ENCODE results near the gene KLK15.
"Not testable (repeated sequence)": the region's sequence is repeated elsewhere in the genome, so short reads cannot be mapped to it uniquely, and the experiment has no call there.

Gene KLK15

DNA sequence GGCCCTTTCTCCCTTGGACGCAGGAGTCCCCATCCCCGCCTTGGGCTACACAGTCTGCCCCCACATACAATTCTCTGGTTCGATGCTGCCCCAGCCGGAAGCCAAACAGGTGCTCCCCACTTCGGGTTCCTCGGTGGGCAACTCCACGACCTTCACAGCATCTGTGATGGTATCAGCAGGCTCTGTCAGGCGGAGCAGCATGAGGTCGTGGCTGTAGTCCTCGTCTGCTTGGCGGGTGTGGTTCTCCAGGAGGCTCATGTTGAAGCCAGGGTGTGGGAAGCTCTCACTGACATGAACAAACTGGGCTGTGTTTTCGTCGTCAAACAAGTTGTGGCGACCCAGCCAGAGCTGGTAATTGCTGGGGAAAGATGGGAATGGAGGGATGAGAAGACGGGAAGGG is 13.3 kb downstream of the KLK15 start:
- no peak for DNase-seq

GRCh38 chr19:50819636-50820035 is 13.7 kb downstream of the KLK15 start:
- DNase-seq, result no peak

DNA sequence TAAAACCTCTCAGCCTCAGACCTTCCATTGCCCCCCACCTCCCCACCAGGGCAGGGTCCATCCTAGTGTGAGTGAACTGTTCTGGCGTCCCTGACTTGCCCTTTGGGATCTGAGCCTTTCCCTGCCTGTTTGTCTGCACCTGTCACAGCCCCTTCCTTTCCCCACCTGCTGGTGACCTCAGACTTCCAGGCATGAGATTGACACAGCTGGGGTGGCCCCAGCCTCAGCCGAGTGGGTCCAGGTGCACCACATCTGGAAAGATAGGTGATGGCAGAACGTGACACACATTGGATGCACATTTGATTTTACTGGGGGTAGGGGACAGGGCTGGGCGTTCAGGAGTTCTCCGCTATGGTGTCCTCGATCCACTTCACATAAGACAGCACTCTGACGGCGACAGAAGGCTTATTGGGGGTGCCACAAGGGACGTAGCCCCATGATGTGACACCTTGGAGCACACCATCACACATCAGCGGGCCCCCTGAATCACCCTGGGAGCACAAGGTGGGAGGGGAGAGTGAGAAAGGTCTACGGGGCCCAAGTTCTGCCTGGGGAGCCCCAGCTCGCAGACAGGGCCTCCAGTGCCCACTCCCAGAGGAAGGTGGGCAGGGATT is 14.4 kb downstream of the KLK15 start:
- no peak for DNase-seq

- DNase-seq, result peak; percentile 46
Measured at GRCh38 chr19:50817941-50818858, 15.2 kb downstream of the KLK15 start.

DNA sequence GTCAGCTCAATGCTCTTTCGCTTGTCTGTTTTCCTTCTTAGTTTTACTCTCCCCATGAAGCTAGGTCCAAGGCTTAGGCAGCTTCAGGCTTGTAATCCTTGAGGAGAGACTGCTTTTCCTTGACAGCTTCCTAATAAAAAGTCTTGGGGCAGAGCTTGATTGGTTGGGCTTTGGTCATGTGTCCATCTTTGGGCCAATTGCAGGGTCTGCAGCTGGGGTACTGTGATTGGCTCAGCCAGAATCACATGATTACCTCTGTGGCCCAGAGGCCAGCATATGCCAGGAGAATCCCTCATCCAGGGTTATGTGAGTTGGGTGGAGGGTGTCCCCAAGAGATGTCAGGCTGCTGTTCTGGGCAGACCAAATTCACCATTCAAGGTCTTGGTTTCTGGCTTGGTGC is 17.9 kb downstream of the KLK15 start:
- no peak for DNase-seq

DNA sequence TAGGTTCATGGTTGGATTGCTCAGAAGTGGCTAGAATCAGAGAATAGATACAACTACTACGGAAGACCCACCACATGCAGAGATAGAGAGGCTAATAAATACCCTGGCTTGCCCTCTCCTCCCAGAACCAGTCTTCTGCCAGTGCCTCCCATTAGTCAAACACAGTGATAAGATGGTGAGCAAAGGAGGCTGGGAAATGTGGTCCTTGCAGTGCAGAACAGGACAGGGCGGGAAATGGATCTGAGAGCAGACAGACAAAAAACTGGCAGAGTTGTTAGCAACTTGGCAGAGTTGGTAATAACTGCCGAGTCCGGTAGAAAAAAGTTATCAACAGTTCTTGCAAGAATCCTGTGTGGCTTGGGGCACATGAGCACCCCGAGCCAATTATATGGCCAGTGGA is 18.5 kb downstream of the KLK15 start:
- DNase-seq, result no peak

- DNase-seq, result no peak
Measured at GRCh38 chr19:50812474-50812873, 20.9 kb downstream of the KLK15 start.

GRCh38 chr19:50811622-50812238 is 21.6 kb downstream of the KLK15 start:
- not testable (repeated sequence) for DNase-seq

DNA sequence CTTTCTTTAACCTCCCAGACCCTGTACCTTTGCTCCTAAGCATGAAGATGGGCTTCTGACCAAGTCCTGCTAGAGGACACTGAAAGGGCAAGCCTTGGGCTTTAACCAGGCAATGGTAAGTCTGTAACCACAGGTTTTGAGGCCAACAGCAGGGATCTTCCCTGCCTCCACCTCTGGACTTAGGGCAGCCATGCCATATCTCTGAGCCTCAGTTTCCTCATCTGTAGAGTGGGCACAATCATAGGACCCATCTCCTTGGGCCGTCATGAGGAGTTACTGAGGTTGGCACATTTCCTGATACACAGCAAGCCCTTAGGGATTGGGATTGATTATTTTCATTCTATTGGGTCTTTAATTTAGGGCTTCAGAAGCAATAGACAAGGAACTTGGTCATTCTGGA is 24.5 kb downstream of the KLK15 start:
- DNase-seq, result no peak

DNA sequence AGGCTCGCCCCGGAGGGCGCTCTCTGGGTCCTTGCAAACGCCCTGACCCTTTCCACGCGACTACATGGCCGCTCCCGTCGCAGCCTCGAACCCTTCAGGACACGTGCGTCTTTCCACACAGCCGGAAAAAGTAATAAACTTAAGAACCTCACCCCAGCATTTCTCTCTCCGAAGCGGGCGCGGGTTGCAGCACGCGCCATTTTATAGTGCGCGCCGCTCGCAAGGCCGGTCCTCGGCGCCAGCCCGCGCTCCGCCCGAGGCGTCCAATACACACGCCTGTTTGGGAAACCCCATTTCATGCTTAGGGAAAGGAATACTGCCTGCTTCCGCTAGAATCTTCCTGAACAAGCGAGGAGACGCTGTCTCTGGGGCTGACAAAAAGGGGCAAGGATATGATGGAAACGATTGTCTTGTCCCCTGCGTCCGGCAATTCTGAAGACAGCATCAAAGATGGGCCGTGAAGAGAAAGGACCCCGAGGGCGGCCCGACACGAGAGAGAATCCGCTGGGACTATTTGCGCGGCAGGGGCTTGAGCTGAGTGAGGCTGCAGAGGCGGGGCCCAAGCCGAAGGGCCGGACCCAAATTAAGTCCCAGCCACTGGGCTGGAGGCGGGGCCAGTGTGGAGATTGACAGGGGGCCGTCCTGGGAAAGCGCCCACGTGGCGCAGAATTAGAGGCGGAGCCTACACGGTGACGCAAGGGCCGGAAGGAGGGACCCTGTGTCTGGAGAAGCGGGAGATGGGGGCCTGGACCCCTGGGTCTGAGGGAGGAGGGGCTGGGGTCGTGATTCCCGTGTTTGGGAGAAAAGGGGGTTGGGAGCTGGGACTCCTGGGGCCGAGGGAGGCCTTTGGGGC is 28.7 kb downstream of the KLK15 start:
- peak; percentile 99 for DNase-seq

DNA sequence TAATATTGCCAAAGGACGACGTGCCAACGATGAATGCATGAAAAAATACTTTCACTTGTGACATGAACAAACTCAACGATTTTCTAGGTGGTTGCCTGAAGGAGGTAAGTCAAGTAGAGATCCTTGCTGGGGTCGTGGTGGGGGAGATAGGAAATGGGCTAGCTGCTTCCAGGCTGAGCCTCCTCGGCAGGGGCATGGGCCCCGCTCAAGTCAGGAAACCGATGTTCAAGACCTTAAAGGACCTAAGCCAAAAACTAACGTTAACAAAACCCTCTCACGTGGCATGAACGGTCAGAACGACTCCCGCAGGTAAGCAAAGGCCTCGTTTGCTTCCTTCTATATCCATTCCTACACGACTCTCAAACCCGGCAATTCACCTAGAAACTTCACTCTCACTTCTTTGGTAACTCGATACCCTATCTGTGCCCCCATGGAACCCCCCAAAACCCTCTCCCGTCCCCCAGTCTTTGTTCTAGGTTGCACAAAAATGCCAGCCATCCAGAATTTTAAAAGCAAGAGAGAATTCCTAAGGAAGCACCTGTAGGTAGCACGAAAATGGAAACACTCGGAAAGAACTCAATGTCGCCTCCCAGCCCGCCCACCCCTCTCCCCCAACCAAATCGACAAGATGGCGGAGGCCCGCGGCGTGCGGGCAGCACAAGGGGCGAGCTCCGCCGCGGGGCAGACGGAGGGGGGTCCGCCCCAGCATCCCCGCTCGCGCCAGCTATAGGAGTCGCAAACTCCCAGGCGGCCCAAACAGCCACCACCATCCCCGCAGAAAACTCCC is 29.5 kb downstream of the KLK15 start:
- peak; percentile 28 for DNase-seq

- DNase-seq, result no peak
Measured at GRCh38 chr19:50801107-50801506, 32.3 kb downstream of the KLK15 start.

- no peak for DNase-seq
Measured at GRCh38 chr19:50799547-50799851, 33.9 kb downstream of the KLK15 start.

- DNase-seq, result no peak
Measured at GRCh38 chr19:50798659-50799546, 34.5 kb downstream of the KLK15 start.

DNA sequence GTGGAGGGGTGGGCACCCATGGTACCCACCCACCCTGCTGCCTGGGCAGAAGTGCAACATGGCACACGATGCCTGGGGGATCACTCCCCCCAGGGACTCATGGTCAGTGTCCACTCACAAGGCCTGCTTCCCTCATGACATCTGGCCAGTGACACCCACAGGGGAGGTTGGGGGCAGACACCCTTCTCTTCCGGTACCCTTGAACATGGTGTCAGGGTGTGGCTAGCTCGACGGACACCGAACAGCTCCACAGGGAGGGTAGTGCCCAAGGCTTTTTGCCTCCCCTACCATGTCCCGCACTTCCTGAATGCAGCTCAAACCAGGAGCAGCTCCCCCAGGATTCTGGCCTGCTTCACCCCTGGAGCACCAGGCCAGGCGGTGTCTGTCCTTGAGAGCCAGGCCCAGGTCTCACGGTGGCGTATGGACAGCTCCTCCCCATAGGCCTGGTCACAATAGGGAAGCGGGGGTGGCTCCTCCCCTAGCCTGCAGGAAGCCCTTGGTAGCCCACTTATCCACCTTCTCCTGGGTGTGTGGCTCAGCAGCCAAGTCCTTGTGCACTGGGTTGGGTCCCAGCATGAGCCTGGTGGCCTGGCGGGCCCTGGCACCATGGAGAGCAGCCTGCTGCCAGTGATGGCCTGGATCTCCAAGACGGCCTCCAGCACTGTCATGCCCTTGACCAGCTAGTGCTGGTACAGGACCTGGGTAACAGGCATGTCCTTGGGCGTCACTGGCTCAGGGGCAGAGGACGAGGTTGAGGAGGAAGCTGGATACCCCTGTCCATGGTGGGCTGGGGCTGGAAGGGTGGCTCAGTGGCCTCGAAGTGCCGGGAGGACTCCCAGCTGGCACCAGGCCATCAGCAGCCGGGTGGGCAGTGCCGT is 35.4 kb downstream of the KLK15 start:
- DNase-seq, result no peak

DNA sequence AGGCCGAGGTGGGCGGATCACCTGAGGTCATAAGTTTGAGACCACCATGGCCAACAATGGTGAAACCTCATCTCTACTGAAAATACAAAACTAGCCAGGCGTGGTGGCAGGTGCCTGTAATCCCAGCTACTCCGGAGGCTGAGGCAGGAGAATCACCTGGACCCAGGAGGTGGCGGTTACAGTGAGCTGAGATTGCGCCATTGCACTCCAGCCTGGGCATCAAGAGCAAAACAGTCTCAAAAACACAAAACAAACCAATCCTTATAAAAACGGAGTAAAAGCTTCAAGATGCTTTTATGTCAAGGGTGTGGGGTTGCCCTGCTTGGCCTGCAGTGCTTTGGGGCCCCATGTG is 36.0 kb downstream of the KLK15 start:
- no peak for DNase-seq

- no peak for DNase-seq
Measured at GRCh38 chr19:50796634-50797428, 36.5 kb downstream of the KLK15 start.

- DNase-seq, result no peak
Measured at GRCh38 chr19:50796128-50796633, 37.2 kb downstream of the KLK15 start.

GRCh38 chr19:50795664-50796073 is 37.7 kb downstream of the KLK15 start:
- DNase-seq, result no peak
